T-helper 17 cell (primary cell): Measurements from ENCODE around the gene CREBL2. TPM values are rescaled to one million over a fixed set of nuclear protein-coding genes. Genes with fewer than 3 reads are reported as not detected.
"Not testable (repeated sequence)": the region's sequence is repeated elsewhere in the genome, so short reads cannot be mapped to it uniquely, and the experiment has no call there.

Experiments
- ATAC-seq: fragments of 150-1000 bp; cut with Tn5 transposase; 2 replicates; pipeline ENCODE4 v1.10.0; 2021; ENCODE audit warnings: mild to moderate bottlenecking, moderate library complexity
- DNase-seq, 3 donors: peaks; one replicate each; pipeline versions ENCODE4 v3.0.0 to v3.0.0-alpha.2; 2020 to 2021
- H3K9me3 ChIP-seq: one replicate; pipeline ENCODE4 v1.7.0; 2013; ENCODE audit warnings: low read length, mild to moderate bottlenecking; ENCODE audit not compliant: control insufficient read depth, poor library complexity, severe bottlenecking
- H3K27ac Mint-ChIP-seq: one replicate; pipeline ENCODE4 v1.8.0; 2022; ENCODE audit warnings: mild to moderate bottlenecking, moderate library complexity, mixed read lengths
- H3K27me3 Mint-ChIP-seq: one replicate; pipeline ENCODE4 v1.8.0; 2022; ENCODE audit warnings: mixed read lengths
- H3K36me3 Mint-ChIP-seq: one replicate; pipeline ENCODE4 v1.8.0; 2022; ENCODE audit warnings: low read depth, mixed read lengths
- H3K4me1 Mint-ChIP-seq: one replicate; pipeline ENCODE4 v1.8.0; 2022; ENCODE audit warnings: mild to moderate bottlenecking, mixed read lengths
- H3K4me3 Mint-ChIP-seq: one replicate; pipeline ENCODE4 v1.8.0; 2022; ENCODE audit warnings: mild to moderate bottlenecking, moderate library complexity, mixed read lengths
- total RNA-seq, 4 donors: library from RNA in 2 of 4; stranded (reverse) in 2 of 4; gene quantifications; one replicate each; pipeline ENCODE4 v1.2.3 and lab custom pipeline; 2022 to 2026

The CREBL2 gene
- total RNA-seq, 2 donors from 2014 or later = 25.6 to 37.2 TPM

- not testable (repeated sequence) for H3K4me3 Mint-ChIP-seq, DNase-seq, ATAC-seq, H3K9me3 ChIP-seq, H3K27me3 Mint-ChIP-seq, H3K27ac Mint-ChIP-seq, H3K36me3 Mint-ChIP-seq
- H3K4me1 Mint-ChIP-seq = peaks cover 13% of the 10 kb centered on the region
These were observed 41.0 kb downstream of the CREBL2 start for GRCh38 chr12:12652704-12653103.

- ATAC-seq (no peak), DNase-seq (no peak)
- Mint-ChIP-seq H3K4me1 (peaks cover 13% of the 10 kb centered on the region), H3K36me3 (no peaks in the 10 kb centered on the region), H3K27ac (no peak overlapping the region), H3K27me3 (no peaks in the 10 kb centered on the region), H3K4me3 (no peak overlapping the region)
- no peaks in the 10 kb centered on the region for H3K9me3 ChIP-seq
These were observed 42.2 kb downstream of the CREBL2 start for GRCh38 chr12:12653922-12654321.

- Mint-ChIP-seq H3K27ac (peak overlapping the region; percentile 27), H3K4me3 (no peak overlapping the region), H3K4me1 (peaks cover 13% of the 10 kb centered on the region), H3K27me3 (no peaks in the 10 kb centered on the region), H3K36me3 (no peaks in the 10 kb centered on the region)
- no peak for DNase-seq
- no peak for ATAC-seq
- no peaks in the 10 kb centered on the region for H3K9me3 ChIP-seq
These were observed 43.2 kb downstream of the CREBL2 start for GRCh38 chr12:12654691-12655460.

GRCh38 chr12:12660201-12660600 is 48.5 kb downstream of the CREBL2 start:
- H3K27ac Mint-ChIP-seq = no peak overlapping the region
- no peaks in the 10 kb centered on the region for H3K36me3 Mint-ChIP-seq

GRCh38 chr12:12661086-12661856 is 49.6 kb downstream of the CREBL2 start:
- no peaks in the 10 kb centered on the region for H3K4me1 Mint-ChIP-seq
- no peaks in the 10 kb centered on the region for H3K27me3 Mint-ChIP-seq
- ATAC-seq = no peak
- no peak for DNase-seq
- H3K4me3 Mint-ChIP-seq = no peak overlapping the region
- no peaks in the 10 kb centered on the region for H3K36me3 Mint-ChIP-seq
- H3K9me3 ChIP-seq = no peaks in the 10 kb centered on the region
- no peak overlapping the region for H3K27ac Mint-ChIP-seq

More at GRCh38 chr12:12660201-12660600, 48.5 kb downstream of the CREBL2 start:
- DNase-seq (no peak), ATAC-seq (no peak)
- Mint-ChIP-seq H3K27me3 (no peaks in the 10 kb centered on the region), H3K4me1 (peaks cover 6% of the 10 kb centered on the region), H3K4me3 (no peak overlapping the region)
- H3K9me3 ChIP-seq = no peaks in the 10 kb centered on the region

GRCh38 chr12:12663644-12664294 is 52.1 kb downstream of the CREBL2 start:
- Mint-ChIP-seq H3K4me1 (no peaks in the 10 kb centered on the region), H3K36me3 (no peaks in the 10 kb centered on the region), H3K27ac (no peak overlapping the region), H3K27me3 (no peaks in the 10 kb centered on the region), H3K4me3 (no peak overlapping the region)
- no peak for DNase-seq
- no peak for ATAC-seq
- no peaks in the 10 kb centered on the region for H3K9me3 ChIP-seq

GRCh38 chr12:12665194-12665593 is 53.5 kb downstream of the CREBL2 start:
- no peak for DNase-seq
- Mint-ChIP-seq H3K4me3 (no peak overlapping the region), H3K27me3 (no peaks in the 10 kb centered on the region), H3K27ac (peak overlapping the region; percentile 27), H3K4me1 (peaks cover 2% of the 10 kb centered on the region), H3K36me3 (no peaks in the 10 kb centered on the region)
- H3K9me3 ChIP-seq = no peaks in the 10 kb centered on the region
- ATAC-seq = no peak

GRCh38 chr12:12668005-12668404 is 56.3 kb downstream of the CREBL2 start:
- no peaks in the 10 kb centered on the region for H3K9me3 ChIP-seq
- ATAC-seq (no peak), DNase-seq (no peak)
- Mint-ChIP-seq H3K36me3 (peaks cover 4% of the 10 kb centered on the region), H3K27me3 (no peaks in the 10 kb centered on the region), H3K4me1 (peaks cover 2% of the 10 kb centered on the region), H3K4me3 (no peak overlapping the region), H3K27ac (no peak overlapping the region)

GRCh38 chr12:12669020-12669419 is 57.3 kb downstream of the CREBL2 start:
- Mint-ChIP-seq H3K27ac (no peak overlapping the region), H3K4me1 (peaks cover 4% of the 10 kb centered on the region), H3K36me3 (peaks cover 4% of the 10 kb centered on the region), H3K27me3 (no peaks in the 10 kb centered on the region), H3K4me3 (no peak overlapping the region)
- DNase-seq (no peak), ATAC-seq (no peak)
- no peaks in the 10 kb centered on the region for H3K9me3 ChIP-seq

GRCh38 chr12:12671850-12672660 is 60.4 kb downstream of the CREBL2 start:
- no peaks in the 10 kb centered on the region for H3K9me3 ChIP-seq
- Mint-ChIP-seq H3K27ac (no peak overlapping the region), H3K4me3 (no peak overlapping the region), H3K4me1 (peaks cover 7% of the 10 kb centered on the region), H3K36me3 (peaks cover 6% of the 10 kb centered on the region), H3K27me3 (no peaks in the 10 kb centered on the region)
- no peak for ATAC-seq
- DNase-seq = no peak

- no peak for DNase-seq
- Mint-ChIP-seq H3K27ac (no peak overlapping the region), H3K4me1 (peaks cover 7% of the 10 kb centered on the region), H3K4me3 (no peak overlapping the region), H3K36me3 (peaks cover 6% of the 10 kb centered on the region), H3K27me3 (no peaks in the 10 kb centered on the region)
- ATAC-seq = peak; percentile 20
- no peaks in the 10 kb centered on the region for H3K9me3 ChIP-seq
These were observed 61.6 kb downstream of the CREBL2 start for GRCh38 chr12:12673296-12673695.

- Mint-ChIP-seq H3K4me1 (peaks cover 5% of the 10 kb centered on the region), H3K36me3 (peaks cover 5% of the 10 kb centered on the region), H3K27me3 (no peaks in the 10 kb centered on the region), H3K4me3 (no peak overlapping the region), H3K27ac (no peak overlapping the region)
- ATAC-seq = no peak
- H3K9me3 ChIP-seq = no peaks in the 10 kb centered on the region
- no peak for DNase-seq
These were observed 64.9 kb downstream of the CREBL2 start for GRCh38 chr12:12676605-12677004.
